Measurements from ENCODE around the gene FAM107B. TPM values are rescaled to one million over a fixed set of nuclear protein-coding genes. Genes with fewer than 3 reads are reported as not detected.

Gene FAM107B
- total RNA-seq, 4 donors from 2014 or later, result 31.5 to 59.0 (median 39.3) TPM

DNA sequence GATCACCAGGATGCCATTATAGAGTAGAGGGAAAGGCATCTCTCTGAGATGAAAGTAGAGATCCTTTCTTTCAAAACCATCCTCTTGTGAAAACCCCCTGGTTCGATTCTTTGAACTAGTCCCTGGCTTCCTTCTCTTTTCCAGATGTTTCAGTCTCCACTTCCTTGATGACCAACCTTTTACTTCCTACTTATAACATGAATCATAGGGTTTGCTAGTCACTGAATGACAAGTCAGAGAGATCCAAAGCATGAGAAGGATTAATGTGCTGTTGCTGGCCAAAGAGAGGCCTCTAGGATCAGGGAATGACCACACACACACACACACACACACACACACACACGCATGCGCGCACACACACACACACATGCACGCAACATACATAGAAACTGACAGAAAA, 282.9 kb downstream of the FAM107B start:
- TF ChIP-seq, protein P1, sequence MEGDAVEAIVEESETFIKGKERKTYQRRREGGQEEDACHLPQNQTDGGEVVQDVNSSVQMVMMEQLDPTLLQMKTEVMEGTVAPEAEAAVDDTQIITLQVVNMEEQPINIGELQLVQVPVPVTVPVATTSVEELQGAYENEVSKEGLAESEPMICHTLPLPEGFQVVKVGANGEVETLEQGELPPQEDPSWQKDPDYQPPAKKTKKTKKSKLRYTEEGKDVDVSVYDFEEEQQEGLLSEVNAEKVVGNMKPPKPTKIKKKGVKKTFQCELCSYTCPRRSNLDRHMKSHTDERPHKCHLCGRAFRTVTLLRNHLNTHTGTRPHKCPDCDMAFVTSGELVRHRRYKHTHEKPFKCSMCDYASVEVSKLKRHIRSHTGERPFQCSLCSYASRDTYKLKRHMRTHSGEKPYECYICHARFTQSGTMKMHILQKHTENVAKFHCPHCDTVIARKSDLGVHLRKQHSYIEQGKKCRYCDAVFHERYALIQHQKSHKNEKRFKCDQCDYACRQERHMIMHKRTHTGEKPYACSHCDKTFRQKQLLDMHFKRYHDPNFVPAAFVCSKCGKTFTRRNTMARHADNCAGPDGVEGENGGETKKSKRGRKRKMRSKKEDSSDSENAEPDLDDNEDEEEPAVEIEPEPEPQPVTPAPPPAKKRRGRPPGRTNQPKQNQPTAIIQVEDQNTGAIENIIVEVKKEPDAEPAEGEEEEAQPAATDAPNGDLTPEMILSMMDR (IDR thresholded peaks at IDR 0.05; ENCODE audit: low read depth), result no peak

GRCh38 chr10:14489522-14490177, 285.0 kb downstream of the FAM107B start:
- TF ChIP-seq, protein P1 (IDR thresholded peaks at IDR 0.05; ENCODE audit: low read depth), result no peak

- TF ChIP-seq, protein P1 (IDR thresholded peaks at IDR 0.05; ENCODE audit: low read depth), result no peak
These were observed 287.2 kb downstream of the FAM107B start for GRCh38 chr10:14487488-14487883.

DNA sequence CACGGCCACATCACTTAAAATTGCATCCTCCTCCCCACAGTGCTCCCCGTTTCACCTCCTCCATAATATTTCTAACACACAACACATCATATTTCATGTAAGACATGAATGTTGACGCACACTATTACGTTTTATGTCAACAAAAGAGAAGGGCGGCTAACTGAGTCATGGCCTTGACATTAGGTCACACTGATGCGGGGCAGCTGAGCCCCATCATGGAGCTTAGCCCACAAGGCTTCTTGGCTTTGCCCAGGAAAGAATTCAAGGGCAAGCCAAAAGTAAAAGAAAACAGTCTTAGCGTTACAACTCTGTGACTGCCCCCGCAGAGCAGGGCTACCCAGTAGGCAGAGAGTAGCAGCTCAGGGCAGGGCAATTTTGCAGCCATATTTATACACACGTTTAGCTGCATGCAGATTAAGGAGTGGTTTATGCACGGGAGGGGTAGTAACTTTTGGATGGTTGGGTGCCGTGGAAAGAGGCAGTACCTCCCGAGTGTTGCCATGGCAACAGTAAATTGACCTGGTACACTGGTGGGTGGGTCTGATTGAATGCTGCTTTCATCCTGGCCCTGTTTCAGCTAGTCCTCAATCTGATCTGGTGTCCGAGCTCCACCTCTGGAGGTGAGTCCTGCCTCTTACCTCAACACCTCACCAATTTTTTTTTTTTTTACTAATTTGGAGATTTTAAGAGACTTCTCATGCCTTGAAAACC, 287.8 kb downstream of the FAM107B start:
- TF ChIP-seq, protein P1 (IDR thresholded peaks at IDR 0.05; ENCODE audit: low read depth), result no peak

DNA sequence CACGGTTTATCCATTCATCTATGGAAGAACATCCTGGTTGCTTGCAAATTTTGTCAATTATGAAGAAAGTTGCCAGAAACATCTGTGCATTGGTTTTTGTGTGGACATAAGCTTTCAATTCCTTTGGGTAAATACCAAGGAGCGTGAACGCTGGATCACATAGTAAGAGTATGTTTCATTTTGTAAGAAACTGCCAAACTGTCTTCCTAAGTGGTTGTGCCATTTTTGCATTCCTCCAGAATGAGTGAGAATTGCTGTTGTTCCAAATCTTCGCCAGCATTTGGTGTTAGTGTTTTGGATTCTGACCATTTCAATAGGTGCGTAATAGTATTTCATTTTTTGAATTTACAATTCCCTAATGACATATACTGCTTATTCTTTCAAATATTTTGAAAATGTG, 288.7 kb downstream of the FAM107B start:
- TF ChIP-seq, protein P1 (IDR thresholded peaks at IDR 0.05; ENCODE audit: low read depth), result no peak

GRCh38 chr10:14483417-14483816, 291.3 kb downstream of the FAM107B start:
- TF ChIP-seq, protein P1 (IDR thresholded peaks at IDR 0.05; ENCODE audit: low read depth), result no peak

- TF ChIP-seq, protein P1 (IDR thresholded peaks at IDR 0.05; ENCODE audit: low read depth), result no peak
These were observed 292.9 kb downstream of the FAM107B start for GRCh38 chr10:14481752-14482151.

Data from subcutaneous adipose tissue (tissue), 4 donors.